H9 (cell line): ENCODE results near the gene OR13J1. TPM values are rescaled to one million over a fixed set of nuclear protein-coding genes. Genes with fewer than 3 reads are reported as not detected.
"Not testable (repeated sequence)": the region's sequence is repeated elsewhere in the genome, so short reads cannot be mapped to it uniquely, and the experiment has no call there.

Experiments used
- DNase-seq: peaks from one replicate; pipeline ENCODE4 v3.0.0-alpha.2; 2017
- H2AFZ ChIP-seq: one replicate; pipeline ENCODE4 v1.6.1; 2013; ENCODE audit warnings: mild to moderate bottlenecking, low read length, control low read depth, moderate library complexity
- H2AK5ac ChIP-seq: 2 replicates; pipeline ENCODE4 v1.6.1; 2013; ENCODE audit warnings: low read length, control low read depth, mixed read lengths; ENCODE audit not compliant: insufficient read length
- H2BK120ac ChIP-seq: one replicate; pipeline ENCODE4 v1.6.1; 2013; ENCODE audit warnings: low read depth, mild to moderate bottlenecking, low read length, control low read depth, inconsistent platforms; ENCODE audit not compliant: poor library complexity, severe bottlenecking
- H2BK12ac ChIP-seq: 2 replicates; pipeline ENCODE4 v1.6.1; 2013; ENCODE audit warnings: low read length, control low read depth, mixed read lengths, low read depth; ENCODE audit not compliant: insufficient read length
- H2BK15ac ChIP-seq: 2 replicates; pipeline ENCODE4 v1.6.1; 2013; ENCODE audit warnings: low read depth, low read length, control low read depth
- H2BK20ac ChIP-seq: one replicate; pipeline ENCODE4 v1.6.1; 2013; ENCODE audit warnings: low read depth, mild to moderate bottlenecking, low read length, control low read depth, inconsistent platforms; ENCODE audit not compliant: poor library complexity, severe bottlenecking
- H2BK5ac ChIP-seq: 2 replicates; pipeline ENCODE4 v1.6.1; 2013; ENCODE audit warnings: low read length, control low read depth, mixed read lengths; ENCODE audit not compliant: insufficient read length
- H3K14ac ChIP-seq: 2 replicates; pipeline ENCODE4 v1.6.1; 2013; ENCODE audit warnings: low read length, control low read depth; ENCODE audit not compliant: insufficient read depth
- H3K18ac ChIP-seq: 2 replicates; pipeline ENCODE4 v1.6.1; 2013; ENCODE audit warnings: low read depth, mild to moderate bottlenecking, mixed read lengths, low read length, control low read depth; ENCODE audit not compliant: insufficient read length
- H3K23ac ChIP-seq: 2 replicates; pipeline ENCODE4 v1.6.1; 2013; ENCODE audit warnings: low read length, control low read depth, mixed read lengths, low read depth; ENCODE audit not compliant: insufficient read length
- H3K23me2 ChIP-seq: 2 replicates; pipeline ENCODE4 v1.6.1; 2013; ENCODE audit warnings: low read depth, mild to moderate bottlenecking, mixed read lengths, low read length, control low read depth; ENCODE audit not compliant: insufficient read length, poor library complexity, severe bottlenecking
- H3K27ac ChIP-seq: 2 replicates; pipeline ENCODE4 v1.5.1; 2013; ENCODE audit warnings: low read length, control low read depth, mixed read lengths, low read depth; ENCODE audit not compliant: insufficient read length
- H3K27me3 ChIP-seq: 2 replicates; pipeline ENCODE4 v1.6.1; 2013; ENCODE audit warnings: low read length, control low read depth, inconsistent platforms; ENCODE audit not compliant: insufficient read depth
- H3K4ac ChIP-seq: 2 replicates; pipeline ENCODE4 v1.6.1; 2013; ENCODE audit warnings: low read depth, mild to moderate bottlenecking, control low read depth, inconsistent platforms, low read length, moderate library complexity
- H3K4me1 ChIP-seq: 2 replicates; pipeline ENCODE4 v1.6.1; 2013; ENCODE audit warnings: low read length, control low read depth, inconsistent platforms; ENCODE audit not compliant: insufficient read depth
- H3K4me2 ChIP-seq: 2 replicates; pipeline ENCODE4 v1.6.1; 2013; ENCODE audit warnings: low read length, control low read depth, mixed read lengths; ENCODE audit not compliant: insufficient read length, insufficient read depth
- H3K56ac ChIP-seq: 2 replicates; pipeline ENCODE4 v1.6.1; 2013; ENCODE audit warnings: low read depth, mild to moderate bottlenecking, mixed read lengths, low read length, control low read depth; ENCODE audit not compliant: insufficient read length
- H3K79me1 ChIP-seq: 2 replicates; pipeline ENCODE4 v1.6.1; 2013; ENCODE audit warnings: low read depth, mild to moderate bottlenecking, moderate library complexity, low read length, control low read depth, inconsistent platforms; ENCODE audit not compliant: insufficient read depth, poor library complexity, severe bottlenecking
- H3K79me2 ChIP-seq: 2 replicates; pipeline ENCODE4 v1.6.1; 2013; ENCODE audit warnings: low read length, control low read depth, inconsistent platforms; ENCODE audit not compliant: insufficient read depth
- H3K9ac ChIP-seq: 2 replicates; pipeline ENCODE4 v1.6.1; 2013; ENCODE audit warnings: low read length, control low read depth, mixed read lengths; ENCODE audit not compliant: insufficient read length; ENCODE audit errors: extremely low read depth
- H3K9me3 ChIP-seq: one replicate; pipeline ENCODE4 v1.6.1; 2013; ENCODE audit warnings: low read depth, low read length, inconsistent platforms; ENCODE audit not compliant: control insufficient read depth
- H3T11ph ChIP-seq: one replicate; pipeline ENCODE4 v1.6.1; 2013; ENCODE audit warnings: mild to moderate bottlenecking, low read length, control low read depth, inconsistent platforms
- H4K20me1 ChIP-seq: one replicate; pipeline ENCODE4 v1.6.1; 2013; ENCODE audit not compliant: control insufficient read depth, insufficient read length, insufficient read depth
- H4K5ac ChIP-seq: 2 replicates; pipeline ENCODE4 v1.6.1; 2013; ENCODE audit warnings: low read depth, mild to moderate bottlenecking, mixed read lengths, low read length, control low read depth; ENCODE audit not compliant: insufficient read length
- H4K8ac ChIP-seq: replicated peaks from 2 replicates; pipeline ENCODE4 v1.6.1; 2013; ENCODE audit warnings: low read length, control low read depth, mixed read lengths, low read depth; ENCODE audit not compliant: insufficient read length
- H4K91ac ChIP-seq: 2 replicates; pipeline ENCODE4 v1.6.1; 2013; ENCODE audit warnings: low read depth, mild to moderate bottlenecking, moderate library complexity, mixed read lengths, low read length, control low read depth; ENCODE audit not compliant: insufficient read length
- H3K27ac Mint-ChIP-seq, 3 experiments: 2 replicates in 2 of 3; 3 replicates in 1 of 3; pipeline ENCODE4 v1.8.0; 2020 to 2021; ENCODE audit warnings: mixed read lengths in 3 of 3, mild to moderate bottlenecking in 1 of 3, moderate library complexity in 1 of 3
- H3K27me3 Mint-ChIP-seq: 2 replicates; pipeline ENCODE4 v1.8.0; 2021; ENCODE audit warnings: low read depth, mild to moderate bottlenecking, moderate library complexity, mixed read lengths
- H3K36me3 Mint-ChIP-seq, 3 experiments: 2 replicates in 2 of 3; 3 replicates in 1 of 3; pipeline ENCODE4 v1.8.0; 2020 to 2021; ENCODE audit warnings: low read depth in 3 of 3, mixed read lengths in 3 of 3; ENCODE audit not compliant: insufficient read depth in 1 of 3
- H3K4me1 Mint-ChIP-seq, 2 experiments: 2 replicates each; pipeline ENCODE4 v1.8.0; 2020; ENCODE audit warnings: mixed read lengths in 2 of 2
- H3K4me3 Mint-ChIP-seq, 2 experiments: 2 replicates in 1 of 2; 3 replicates in 1 of 2; pipeline ENCODE4 v1.8.0; 2020 to 2021; ENCODE audit warnings: mild to moderate bottlenecking in 2 of 2, mixed read lengths in 2 of 2, moderate library complexity in 1 of 2
- H3K9me3 Mint-ChIP-seq, 2 experiments: 2 replicates in 1 of 2; 3 replicates in 1 of 2; pipeline ENCODE4 v1.8.0; 2020; ENCODE audit warnings: mild to moderate bottlenecking in 2 of 2, mixed read lengths in 2 of 2, moderate library complexity in 1 of 2
- CTCF ChIP-seq: fragments of 200-600 bp; sonication (generic); conservative IDR thresholded peaks from 3 replicates; pipeline ENCODE4 v1.8.0; 2021; ENCODE audit warnings: antibody characterized with exemption, mild to moderate bottlenecking
- WGBS: extraction: QIAGEN DNeasy Blood & Tissue Kit; methylation state at CpG from one replicate; pipeline ENCODE4 v1.1.7; 2013; ENCODE audit warnings: missing lambda C conversion rate, low lambda C conversion rate, mixed read lengths; ENCODE audit not compliant: insufficient read length; ENCODE audit errors: extremely low coverage; 5-methylcytosine and 5-hydroxymethylcytosine counted together
- total RNA-seq: library from RNA; stranded (reverse); gene quantifications from 2 replicates; pipeline ENCODE4 v1.2.1, GENCODE V29; 2021

Gene OR13J1
- total RNA-seq, 1 experiment from 2014 or later: not detected

GRCh38 chr9:35914301-35914807 is 44.2 kb upstream of the OR13J1 start:
- Histone ChIP-seq H3K9me3 (no peaks in the 10 kb centered on the region), H4K8ac (no peak overlapping the region), H3K27me3 (no peaks in the 10 kb centered on the region), H2BK12ac (no peak overlapping the region), H3K4ac (no peak overlapping the region), H4K91ac (no peak overlapping the region), H3K56ac (no peak overlapping the region), H3K4me2 (no peak overlapping the region), H3K79me2 (no peaks in the 10 kb centered on the region), H3K27ac (no peak overlapping the region), H3K9ac (no peak overlapping the region), H3K79me1 (no peaks in the 10 kb centered on the region), H4K5ac (no peak overlapping the region), H2AK5ac (no peak overlapping the region), H3K4me1 (0 out of 2 replicates have a peak, but pooled peaks cover 2% of the 10 kb centered on the region), H2BK20ac (no peak overlapping the region), H2AFZ (no peak overlapping the region), H3K23ac (no peak overlapping the region), H3K18ac (no peak overlapping the region), H3K14ac (no peak overlapping the region), H2BK15ac (no peak overlapping the region), H2BK5ac (no peak overlapping the region), H2BK120ac (no peak overlapping the region), H3T11ph (no peak overlapping the region), H4K20me1 (no peaks in the 10 kb centered on the region), H3K23me2 (no peaks in the 10 kb centered on the region)
- Mint-ChIP-seq H3K4me1 (peaks cover 13 to 15% of the 10 kb centered on the region in 2 experiments), H3K4me3 (no peak overlapping the region), H3K27me3 (no peaks in the 10 kb centered on the region), H3K36me3 (no peaks in the 10 kb centered on the region), H3K9me3 (no peaks in the 10 kb centered on the region), H3K27ac (no peak overlapping the region)
- no peak for TF ChIP-seq CTCF
- WGBS: no CpG with 5 or more reads among the region's 9 CpGs
- DNase-seq: peak; percentile 72

GRCh38 chr9:35913429-35913828 is 43.2 kb upstream of the OR13J1 start:
- not testable (repeated sequence) for H3K9ac ChIP-seq, H3K18ac ChIP-seq, H2BK120ac ChIP-seq, H3K23ac ChIP-seq, DNase-seq, H2AFZ ChIP-seq, H3K27me3 ChIP-seq, H4K20me1 ChIP-seq, H2BK12ac ChIP-seq, H3K23me2 ChIP-seq, H3K27me3 Mint-ChIP-seq, H3K27ac Mint-ChIP-seq, H3K27ac ChIP-seq, H3K9me3 Mint-ChIP-seq, H4K91ac ChIP-seq, H3K36me3 Mint-ChIP-seq, H3K4ac ChIP-seq, H3K9me3 ChIP-seq, H2BK15ac ChIP-seq, H4K8ac ChIP-seq, H3K14ac ChIP-seq, H2BK5ac ChIP-seq, H2BK20ac ChIP-seq, H3K79me2 ChIP-seq, H3T11ph ChIP-seq, H3K56ac ChIP-seq, H3K79me1 ChIP-seq, H3K4me1 ChIP-seq, H3K4me2 ChIP-seq, H3K4me3 Mint-ChIP-seq, H4K5ac ChIP-seq, H2AK5ac ChIP-seq
- H3K4me1 Mint-ChIP-seq: peaks cover 22 to 24% of the 10 kb centered on the region in 2 experiments
